Esophagus mucosa (tissue), 1 donor: Measurements from ENCODE around the gene CEBPG. TPM values are rescaled to one million over a fixed set of nuclear protein-coding genes. Genes with fewer than 3 reads are reported as not detected.

Experiments
- ATAC-seq: fragments of 200-7000 bp; cut with Tn5 transposase; one replicate; pipeline ENCODE4 v1.9.1; 2020
- total RNA-seq: library from RNA; stranded (reverse); gene quantifications from one replicate; pipeline ENCODE4 v1.2.4, GENCODE V29; 2023
- donor health status: DM: yes; HTN: yes; CAD: no.

Gene CEBPG
- total RNA-seq, 1 donor from 2014 or later, result 26.5 TPM

GRCh38 chr19:33422369-33423180 is 49.1 kb downstream of the CEBPG start:
- no peak for ATAC-seq

- no peak for ATAC-seq
Measured at GRCh38 chr19:33424181-33424580, 50.7 kb downstream of the CEBPG start.

- ATAC-seq, result no peak
Measured at GRCh38 chr19:33426621-33427361, 53.3 kb downstream of the CEBPG start.

- no peak for ATAC-seq
Measured at GRCh38 chr19:33427801-33428626, 54.5 kb downstream of the CEBPG start.

GRCh38 chr19:33428627-33429125 is 55.2 kb downstream of the CEBPG start:
- no peak for ATAC-seq

GRCh38 chr19:33429891-33430673 is 56.6 kb downstream of the CEBPG start:
- no peak for ATAC-seq

- ATAC-seq, result peak; percentile 77
Measured at GRCh38 chr19:33430674-33431277, 57.3 kb downstream of the CEBPG start.

- no peak for ATAC-seq
Measured at GRCh38 chr19:33432015-33432414, 58.5 kb downstream of the CEBPG start.

Other genes starting within 250 kb of the CEBPG start
- gene WDR88, start 241.6 kb upstream of the CEBPG start, total RNA-seq, result not detected
- gene LRP3, start 179.4 kb upstream of the CEBPG start, total RNA-seq, result 3.9 TPM
- gene SLC7A10, start 147.9 kb upstream of the CEBPG start, total RNA-seq, result not detected
- gene CEBPA, start 71.2 kb upstream of the CEBPG start, total RNA-seq, result 18.3 TPM
- 52.4 TPM for gene PEPD, start 148.1 kb downstream of the CEBPG start, total RNA-seq
- 0.16 TPM for gene CHST8, start 248.2 kb downstream of the CEBPG start, total RNA-seq